LNCAP (cell line): Measurements from ENCODE around the gene PSMD7.
A peak's percentile ranks its signal among the peaks of the same experiment; 100 is the strongest.

Experiments used
- TF ChIP-seq, protein P1 (sequence below): fragments of 450-650 bp; IDR thresholded peaks from 2 replicates; pipeline ENCODE4 v1.5.1; 2017; ENCODE audit warnings: mild to moderate bottlenecking

Gene PSMD7

GRCh38 chr16:74264811-74265210, 31.8 kb upstream of the PSMD7 start:
- TF ChIP-seq, protein P1, sequence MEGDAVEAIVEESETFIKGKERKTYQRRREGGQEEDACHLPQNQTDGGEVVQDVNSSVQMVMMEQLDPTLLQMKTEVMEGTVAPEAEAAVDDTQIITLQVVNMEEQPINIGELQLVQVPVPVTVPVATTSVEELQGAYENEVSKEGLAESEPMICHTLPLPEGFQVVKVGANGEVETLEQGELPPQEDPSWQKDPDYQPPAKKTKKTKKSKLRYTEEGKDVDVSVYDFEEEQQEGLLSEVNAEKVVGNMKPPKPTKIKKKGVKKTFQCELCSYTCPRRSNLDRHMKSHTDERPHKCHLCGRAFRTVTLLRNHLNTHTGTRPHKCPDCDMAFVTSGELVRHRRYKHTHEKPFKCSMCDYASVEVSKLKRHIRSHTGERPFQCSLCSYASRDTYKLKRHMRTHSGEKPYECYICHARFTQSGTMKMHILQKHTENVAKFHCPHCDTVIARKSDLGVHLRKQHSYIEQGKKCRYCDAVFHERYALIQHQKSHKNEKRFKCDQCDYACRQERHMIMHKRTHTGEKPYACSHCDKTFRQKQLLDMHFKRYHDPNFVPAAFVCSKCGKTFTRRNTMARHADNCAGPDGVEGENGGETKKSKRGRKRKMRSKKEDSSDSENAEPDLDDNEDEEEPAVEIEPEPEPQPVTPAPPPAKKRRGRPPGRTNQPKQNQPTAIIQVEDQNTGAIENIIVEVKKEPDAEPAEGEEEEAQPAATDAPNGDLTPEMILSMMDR: no peak

GRCh38 chr16:74268372-74268782, 28.2 kb upstream of the PSMD7 start:
- TF ChIP-seq, protein P1: no peak

DNA sequence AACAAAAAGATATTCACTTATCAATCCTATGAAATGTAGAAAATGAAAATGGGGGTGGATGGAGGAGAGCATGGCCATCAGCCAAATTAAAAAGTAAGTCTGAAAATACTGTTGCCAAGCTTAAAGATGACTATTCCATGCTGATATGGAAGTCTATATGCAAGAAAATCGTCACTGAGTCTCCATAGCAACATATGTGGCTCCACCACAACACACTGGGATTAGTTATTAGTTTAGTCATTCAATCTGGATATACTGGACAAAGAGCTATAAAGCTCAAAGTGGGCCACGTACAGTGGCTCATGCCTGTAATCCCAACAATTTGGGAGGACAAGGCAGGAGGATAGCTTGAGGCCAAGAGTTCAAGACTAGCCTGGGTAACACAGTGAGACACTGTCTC, 24.7 kb upstream of the PSMD7 start:
- TF ChIP-seq, protein P1: no peak

GRCh38 chr16:74275031-74275636, 21.5 kb upstream of the PSMD7 start:
- TF ChIP-seq, protein P1: peak; percentile 72

- TF ChIP-seq, protein P1: no peak
These were observed 20.9 kb upstream of the PSMD7 start for GRCh38 chr16:74275711-74276110.

GRCh38 chr16:74277974-74278373, 18.6 kb upstream of the PSMD7 start:
- TF ChIP-seq, protein P1: no peak

DNA sequence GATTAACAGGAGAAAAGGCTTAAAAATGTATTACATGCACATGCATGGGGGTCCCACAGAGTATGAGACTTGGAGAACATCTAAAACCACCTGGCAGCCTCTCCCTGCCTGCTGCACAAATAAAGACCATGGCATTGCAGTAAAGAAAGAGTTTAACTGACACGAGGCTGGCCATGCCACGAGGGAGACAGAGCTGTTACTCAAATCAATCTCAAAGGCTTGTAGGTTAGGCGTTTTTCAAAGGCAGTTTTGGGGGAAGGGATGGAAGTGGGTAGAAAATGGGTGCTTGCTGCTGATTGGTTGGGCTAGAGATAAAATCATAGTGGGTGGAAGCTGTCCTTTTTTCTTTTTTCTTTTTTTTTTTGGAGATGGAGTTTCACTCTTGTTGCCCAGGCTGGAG, 17.3 kb upstream of the PSMD7 start:
- TF ChIP-seq, protein P1: no peak

DNA sequence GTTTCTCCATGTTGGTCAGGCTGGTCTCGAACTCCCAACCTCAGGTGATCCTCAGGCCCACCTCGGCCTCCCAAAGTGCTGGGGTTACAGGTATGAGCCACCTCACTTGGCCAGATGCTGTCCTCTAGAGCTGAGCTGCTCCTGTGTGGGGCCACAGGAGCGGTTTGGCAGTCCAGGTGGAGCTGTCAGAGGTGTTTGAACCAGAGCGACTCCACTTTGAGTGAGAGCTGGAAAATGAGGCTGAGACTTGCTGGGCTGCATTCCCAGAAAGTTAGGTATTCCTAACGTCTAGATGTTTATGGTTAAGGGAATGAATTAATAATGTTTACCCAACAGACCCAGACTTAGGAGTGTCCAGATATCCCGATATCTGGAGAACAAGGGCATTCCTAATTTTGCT, 16.8 kb upstream of the PSMD7 start:
- TF ChIP-seq, protein P1: no peak
